T47D (cell line): ENCODE results near the gene RRBP1.

Experiments used
- DNase-seq, 2 experiments: peaks; one replicate each; pipeline versions ENCODE4 v3.0.0 to v3.0.0-alpha.2; 2011 to 2012; ENCODE audit warnings: low read depth in 1 of 2, low spot score in 1 of 2
- JUND ChIP-seq: IDR thresholded peaks from 2 replicates; pipeline ENCODE4 v1.6.1; 2012; ENCODE audit warnings: low read depth
- in situ Hi-C: cut with HindIII; loops from 2 replicates; pipeline ENCODE4 v1.10.0; 2016; ENCODE audit warnings: low sequenced_read_pairs, low pct_unique_long_range_greater_than_20kb

RRBP1 gene

GRCh38 chr20:17576215-17576614, 105.8 kb downstream of the RRBP1 start:
- no peak for DNase-seq
- in situ Hi-C loops: no loop called here
- no peak for TF ChIP-seq JUND

- no peak for TF ChIP-seq JUND
- DNase-seq: no peak
- in situ Hi-C loops: no loop called here
Observed at GRCh38 chr20:17573463-17573862, 108.6 kb downstream of the RRBP1 start.

- TF ChIP-seq JUND: no peak
- in situ Hi-C loops: no loop called here
- DNase-seq: no peak
Observed at GRCh38 chr20:17572034-17572638, 109.9 kb downstream of the RRBP1 start.

GRCh38 chr20:17571153-17571527, 110.9 kb downstream of the RRBP1 start:
- DNase-seq: no peak
- in situ Hi-C loops: no loop called here
- no peak for TF ChIP-seq JUND

GRCh38 chr20:17570347-17571152, 111.5 kb downstream of the RRBP1 start:
- DNase-seq: peak in 1 of 2 experiments; percentile 85
- in situ Hi-C loops: no loop called here
- no peak for TF ChIP-seq JUND

GRCh38 chr20:17569616-17570346, 112.3 kb downstream of the RRBP1 start, which contains the start of gene DSTN:
DSTN (plus strand) TSS chr20:17570075; CDS start chr20:17570209, 134 bp downstream.
- DNase-seq: peak; percentile 87 to 99
- no peak for TF ChIP-seq JUND

GRCh38 chr20:17568972-17569521, 113.0 kb downstream of the RRBP1 start:
- DNase-seq: peak; percentile 77 to 99
- in situ Hi-C loops: no loop called here
- no peak; the same call in 1 of the 2 replicates for TF ChIP-seq JUND

More at GRCh38 chr20:17569616-17570346, 112.3 kb downstream of the RRBP1 start, which contains the start of gene DSTN:
- in situ Hi-C loops: no loop called here

- TF ChIP-seq JUND: no peak
- in situ Hi-C loops: no loop called here
Observed at GRCh38 chr20:17568045-17568788, 113.8 kb downstream of the RRBP1 start.

GRCh38 chr20:17566345-17566744, 115.7 kb downstream of the RRBP1 start:
- in situ Hi-C loops: no loop called here
- DNase-seq: no peak
- TF ChIP-seq JUND: no peak

More at GRCh38 chr20:17568045-17568788, 113.8 kb downstream of the RRBP1 start:
- peak in 1 of 2 experiments; percentile 80 for DNase-seq

- in situ Hi-C loops: no loop called here
- no peak for TF ChIP-seq JUND
- DNase-seq: no peak
Observed at GRCh38 chr20:17565169-17565845, 116.7 kb downstream of the RRBP1 start.
